NCI-H2029 treated with DMSO at 0.1 percent for 48 hours (cell line): ENCODE measurements around the gene FEM1C.

Source experiments
- DNase-seq: peaks from one replicate; lab custom pipeline; 2025; lab: John Stamatoyannopoulos, UW

The FEM1C gene, protein sequence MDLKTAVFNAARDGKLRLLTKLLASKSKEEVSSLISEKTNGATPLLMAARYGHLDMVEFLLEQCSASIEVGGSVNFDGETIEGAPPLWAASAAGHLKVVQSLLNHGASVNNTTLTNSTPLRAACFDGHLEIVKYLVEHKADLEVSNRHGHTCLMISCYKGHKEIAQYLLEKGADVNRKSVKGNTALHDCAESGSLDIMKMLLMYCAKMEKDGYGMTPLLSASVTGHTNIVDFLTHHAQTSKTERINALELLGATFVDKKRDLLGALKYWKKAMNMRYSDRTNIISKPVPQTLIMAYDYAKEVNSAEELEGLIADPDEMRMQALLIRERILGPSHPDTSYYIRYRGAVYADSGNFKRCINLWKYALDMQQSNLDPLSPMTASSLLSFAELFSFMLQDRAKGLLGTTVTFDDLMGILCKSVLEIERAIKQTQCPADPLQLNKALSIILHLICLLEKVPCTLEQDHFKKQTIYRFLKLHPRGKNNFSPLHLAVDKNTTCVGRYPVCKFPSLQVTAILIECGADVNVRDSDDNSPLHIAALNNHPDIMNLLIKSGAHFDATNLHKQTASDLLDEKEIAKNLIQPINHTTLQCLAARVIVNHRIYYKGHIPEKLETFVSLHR

DNA sequence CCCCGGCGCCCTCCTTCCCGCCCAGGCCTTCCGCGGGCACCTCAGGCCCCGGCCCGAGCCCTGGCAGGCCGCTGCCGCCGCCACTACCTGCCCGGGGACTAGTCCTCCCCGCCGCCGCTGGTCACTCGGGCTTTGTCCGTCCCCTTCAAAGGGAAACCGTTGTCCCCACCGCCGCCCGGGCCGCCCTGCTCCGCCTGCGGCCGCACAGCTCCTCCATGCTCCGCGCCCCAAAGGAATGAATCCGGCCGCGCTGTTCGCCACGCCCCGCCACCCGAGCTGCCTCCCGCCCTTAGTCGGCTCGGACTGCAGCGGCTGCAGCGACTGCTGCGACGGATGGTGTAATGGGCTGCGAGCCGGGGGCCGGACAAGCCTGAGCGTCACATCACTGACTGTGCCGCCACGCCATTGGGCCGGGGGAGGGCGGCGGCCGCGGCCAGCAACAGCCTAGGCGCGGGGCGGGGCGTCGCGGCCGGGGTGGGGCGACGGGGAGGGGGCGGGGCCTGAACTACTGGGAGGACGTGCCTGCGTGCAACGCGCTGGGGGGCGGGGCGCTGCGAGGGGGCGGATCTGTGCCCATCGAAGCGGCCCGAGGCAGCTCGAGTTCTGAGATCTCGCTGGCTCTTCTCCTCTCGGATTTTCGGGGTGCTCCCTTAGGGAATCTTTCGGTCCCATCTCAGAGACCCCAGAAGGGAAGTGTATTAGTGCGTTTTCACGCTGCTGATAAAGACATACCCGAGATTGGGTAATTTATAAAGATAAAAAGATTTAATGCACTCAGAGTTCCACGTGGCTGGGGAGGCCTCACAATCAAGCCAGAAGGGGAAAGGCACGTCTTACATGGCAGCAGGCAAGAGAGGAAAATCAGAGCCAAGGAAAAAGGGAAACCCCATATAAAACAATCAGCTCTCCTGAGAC, at the start of gene FEM1C:
FEM1C (minus strand) TSS at position 340 of the 915 bp plus-strand sequence. CDS start 1,282 bp downstream, outside the sequence.
- peak; percentile 94 for DNase-seq

DNA sequence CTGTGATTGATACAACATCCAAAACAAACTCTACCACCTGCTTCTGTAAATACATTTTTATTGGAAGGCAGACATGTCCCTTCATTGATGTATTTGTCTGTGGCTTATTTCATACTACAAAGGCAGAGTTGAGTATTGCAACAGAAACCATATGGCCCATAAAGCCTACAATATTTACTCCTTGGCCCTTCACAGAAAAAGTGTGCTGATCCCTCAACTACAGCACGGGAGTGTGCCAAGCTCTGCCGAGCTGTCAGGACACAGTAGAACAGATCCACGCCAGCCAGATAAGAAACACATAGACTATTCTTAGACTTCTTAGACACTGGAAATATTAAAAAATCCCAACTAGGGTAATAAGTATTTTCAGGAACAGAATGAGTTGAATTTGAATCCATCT, 44.5 kb upstream of the FEM1C start:
- DNase-seq = no peak

- DNase-seq = no peak
These were observed 44.1 kb upstream of the FEM1C start for GRCh38 chr5:115588640-115589039.

- DNase-seq = peak; percentile 41
These were observed 42.1 kb upstream of the FEM1C start for GRCh38 chr5:115586525-115587146.

DNA sequence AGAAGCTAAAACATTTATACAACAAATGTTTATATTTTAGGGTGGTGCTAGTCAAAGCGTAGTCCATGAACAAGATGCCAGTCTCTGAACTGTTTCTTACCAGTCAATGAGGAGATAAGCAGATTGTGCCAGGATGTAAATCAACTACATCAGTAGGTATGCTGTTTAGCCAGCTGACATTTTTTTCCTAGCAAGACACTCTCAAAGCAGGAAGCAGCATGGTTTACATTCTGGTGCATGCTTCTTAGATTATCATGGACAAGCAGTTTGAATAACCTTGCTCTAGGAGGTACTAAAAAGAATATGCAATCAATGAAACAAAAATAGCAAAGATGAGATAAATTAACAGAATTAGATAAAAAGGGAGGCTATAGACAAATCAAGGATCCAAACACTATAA, 40.7 kb upstream of the FEM1C start:
- no peak for DNase-seq

DNA sequence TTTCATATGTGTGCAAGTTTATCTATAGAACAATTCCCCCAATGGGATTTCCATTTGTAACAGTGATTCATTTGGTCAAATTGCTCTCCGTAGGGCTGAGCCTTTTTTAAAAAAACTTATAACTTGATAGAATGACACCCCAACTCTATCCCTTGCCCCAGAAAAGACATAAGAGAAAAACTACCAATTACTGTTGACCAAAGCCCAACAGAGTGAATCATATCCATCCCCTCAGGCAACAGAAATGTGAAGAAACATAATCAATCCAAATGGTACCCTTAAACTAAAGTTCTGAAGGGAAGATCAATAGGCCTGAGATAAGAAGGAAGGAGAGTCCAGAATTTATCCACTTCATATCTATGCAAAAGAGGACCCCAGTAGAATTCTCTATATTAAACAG, 39.9 kb upstream of the FEM1C start:
- DNase-seq = no peak

DNA sequence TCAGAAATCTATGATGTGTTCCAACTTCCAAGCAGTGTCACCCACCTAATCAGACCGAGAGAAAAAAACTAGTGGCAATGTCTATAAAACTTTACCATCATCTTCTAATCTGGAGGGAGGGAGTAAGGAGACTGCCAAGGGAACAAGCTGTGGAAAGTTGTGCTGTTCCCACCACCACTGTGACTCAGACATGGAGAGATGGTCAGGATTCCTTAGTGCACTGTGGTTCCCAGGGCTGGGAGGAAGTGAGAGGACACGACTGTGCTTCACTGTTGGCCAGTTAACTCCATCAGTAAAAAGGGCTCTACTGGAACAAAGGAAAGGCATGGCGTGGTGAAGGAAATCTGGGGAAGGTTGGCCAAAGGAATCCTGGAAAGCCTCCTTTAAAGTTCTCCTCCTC, 38.9 kb upstream of the FEM1C start:
- DNase-seq = no peak

- DNase-seq = no peak
These were observed 36.4 kb upstream of the FEM1C start for GRCh38 chr5:115580941-115581340.

GRCh38 chr5:115579747-115580173, 35.2 kb upstream of the FEM1C start:
- DNase-seq = no peak

DNA sequence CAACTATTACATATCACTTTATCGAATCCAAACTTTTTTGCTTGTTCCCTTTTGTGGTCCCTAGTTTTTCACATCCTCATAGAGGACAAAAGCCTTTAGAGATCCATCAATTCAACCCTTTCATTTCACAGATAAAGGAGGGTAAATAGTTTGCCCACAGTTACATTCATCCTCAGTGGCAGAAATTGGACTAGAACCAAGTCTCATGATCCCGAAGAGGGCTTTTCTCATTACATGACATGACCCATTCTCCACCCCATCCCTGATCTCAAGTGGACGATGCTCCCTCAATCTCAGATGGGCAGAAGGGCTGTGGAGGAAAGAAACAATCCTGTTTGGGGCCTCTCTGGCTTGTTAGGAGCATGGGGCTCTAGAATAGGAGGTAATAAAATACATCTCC, 34.6 kb upstream of the FEM1C start:
- DNase-seq = no peak

DNA sequence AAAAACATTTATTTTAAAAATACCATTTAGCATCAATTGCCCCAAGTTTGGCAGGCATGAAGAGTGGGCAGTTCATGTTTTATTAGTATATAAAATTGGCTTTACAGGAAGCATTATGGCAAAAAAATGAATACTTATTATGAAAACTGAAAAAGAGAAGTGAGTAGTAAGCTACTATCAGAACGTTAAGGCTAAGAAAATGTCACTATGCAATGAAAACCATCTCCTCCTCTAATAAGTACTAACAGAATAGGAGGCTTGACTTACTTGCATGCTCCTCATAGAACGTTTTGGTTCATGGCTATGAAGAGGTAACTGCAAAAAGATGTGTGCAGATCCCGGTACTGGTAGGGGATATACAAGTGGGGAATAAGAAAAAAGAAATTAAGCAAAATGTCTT, 34.1 kb upstream of the FEM1C start:
- DNase-seq = no peak

DNA sequence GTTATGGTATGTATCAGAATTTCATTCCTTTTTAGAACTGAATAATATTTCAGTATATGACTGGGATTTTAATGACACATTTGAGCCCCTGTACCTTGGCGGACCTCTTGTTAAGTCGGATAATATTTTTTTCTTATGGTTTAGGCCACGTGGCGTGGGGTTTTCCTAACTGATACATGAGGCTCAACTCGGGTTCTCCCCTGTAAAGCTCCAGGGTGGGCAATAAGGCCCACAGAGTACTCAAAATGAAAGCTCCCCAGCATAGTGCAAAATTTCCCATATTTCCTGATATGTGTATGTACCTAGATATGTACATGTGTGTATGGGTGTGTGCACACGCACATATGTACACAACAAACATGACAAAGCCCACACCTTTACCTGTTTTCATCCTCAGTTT, 33.2 kb upstream of the FEM1C start:
- DNase-seq = no peak

GRCh38 chr5:115577329-115577728, 32.8 kb upstream of the FEM1C start:
- no peak for DNase-seq

- DNase-seq = no peak
These were observed 30.8 kb upstream of the FEM1C start for GRCh38 chr5:115575167-115576070.

- DNase-seq = no peak
These were observed 28.6 kb upstream of the FEM1C start for GRCh38 chr5:115573133-115573532.

DNA sequence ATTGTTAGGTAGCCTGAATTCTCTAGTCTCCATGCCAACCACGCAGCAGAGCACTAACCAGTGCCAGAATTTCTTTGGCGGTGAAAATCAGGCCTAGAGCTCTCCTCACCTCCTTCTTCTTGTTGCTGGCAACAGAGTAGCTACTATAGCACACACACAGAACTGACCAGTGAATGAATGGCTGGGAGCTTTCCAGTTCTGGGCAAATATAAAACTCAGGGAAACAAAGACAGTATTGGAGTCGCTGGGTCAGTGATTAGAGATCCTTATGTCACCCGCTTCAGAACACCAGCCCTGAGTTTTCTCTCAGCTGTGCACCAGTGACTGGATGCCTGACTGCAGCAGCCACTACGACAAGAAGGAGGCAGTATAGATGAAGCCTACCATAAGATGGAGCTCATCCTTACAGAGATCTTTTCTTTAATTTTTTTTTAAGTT, 26.9 kb upstream of the FEM1C start:
- DNase-seq = no peak

GRCh38 chr5:115568668-115569067, 24.1 kb upstream of the FEM1C start:
- no peak for DNase-seq

DNA sequence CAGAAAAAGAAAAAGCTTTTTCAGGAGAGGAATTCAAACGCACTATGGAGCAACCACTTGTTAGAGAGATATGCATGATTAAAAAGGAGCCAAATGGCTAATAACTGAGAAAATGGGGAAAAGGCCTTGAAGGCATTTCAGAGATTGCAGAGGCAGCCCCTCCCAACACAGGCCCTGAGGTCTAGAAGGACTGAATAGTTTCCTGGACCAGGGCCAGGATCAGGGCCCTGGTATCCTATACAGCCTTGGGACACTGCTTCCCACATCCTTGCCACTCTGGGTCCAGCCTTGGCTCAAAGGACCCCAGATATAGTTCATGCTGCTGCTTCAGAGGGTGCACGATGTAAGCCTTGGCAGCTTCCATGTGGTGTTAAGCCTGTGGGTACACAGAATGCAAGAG, 20.7 kb upstream of the FEM1C start:
- DNase-seq = no peak

DNA sequence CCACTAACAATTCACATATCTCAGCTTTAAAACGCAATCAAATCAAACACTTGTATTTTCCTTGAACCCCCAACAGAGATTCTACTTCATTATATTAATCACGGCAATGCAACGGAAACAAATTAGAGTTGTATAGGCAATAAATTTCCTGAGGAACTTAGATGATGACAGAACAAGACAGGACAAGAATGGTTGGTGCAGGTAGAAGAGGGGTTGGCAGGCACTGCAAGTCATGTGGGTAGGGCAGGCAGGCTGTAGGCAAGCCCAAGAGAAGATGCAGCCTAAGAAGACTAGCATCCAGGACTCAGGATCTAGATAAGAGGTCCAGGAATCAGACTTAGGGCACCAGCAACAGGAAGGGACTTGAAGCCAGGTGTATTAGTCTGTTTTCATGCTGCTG, 16.6 kb upstream of the FEM1C start:
- DNase-seq = no peak

DNA sequence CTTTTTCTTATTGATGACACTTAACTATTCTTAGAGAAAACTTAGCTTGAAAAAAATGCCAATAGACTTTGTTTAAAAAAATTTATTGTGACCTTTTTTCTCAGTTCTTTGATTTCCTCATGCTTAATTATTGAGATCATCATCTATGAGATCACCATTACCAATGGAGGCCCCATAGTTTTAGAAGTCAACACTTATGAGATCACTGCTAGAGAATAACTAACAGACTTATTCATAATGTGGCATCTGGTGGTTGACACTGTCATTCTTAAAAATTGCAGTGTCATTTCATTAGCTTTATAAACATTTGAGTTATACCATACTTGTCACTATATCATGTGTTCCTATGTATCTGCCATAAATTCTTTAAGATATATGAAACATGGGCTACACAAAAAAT, 14.9 kb upstream of the FEM1C start:
- no peak for DNase-seq

DNA sequence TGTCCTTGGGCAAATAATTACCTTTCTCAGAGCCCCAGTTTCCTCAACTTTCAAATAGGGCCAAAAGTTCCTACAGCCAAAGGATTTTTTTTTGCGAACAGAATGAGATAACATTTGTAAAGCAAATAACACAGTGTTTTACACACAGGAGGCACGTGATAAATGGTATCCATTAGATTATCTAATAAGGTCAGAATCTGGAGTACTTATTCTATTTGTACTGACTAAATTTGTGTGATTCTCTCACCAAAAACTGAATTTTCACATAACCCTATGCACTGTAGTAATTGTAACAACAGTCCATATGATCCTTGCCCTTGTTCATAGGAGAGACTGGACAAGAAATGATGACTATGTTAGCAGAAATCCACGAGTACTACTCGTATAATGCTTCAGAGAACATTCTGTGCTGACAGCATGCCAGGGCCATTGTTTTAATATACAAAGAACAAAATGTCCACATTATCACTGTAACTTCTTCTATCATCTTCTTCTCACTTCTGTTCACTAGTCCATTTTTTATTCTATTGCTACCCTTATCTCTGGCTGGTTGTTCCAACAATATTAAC, 13.9 kb upstream of the FEM1C start:
- no peak for DNase-seq
